Measurements from ENCODE around the gene LRRC27. TPM values are rescaled to one million over a fixed set of nuclear protein-coding genes. Genes with fewer than 3 reads are reported as not detected.
"Not testable (repeated sequence)": the region's sequence is repeated elsewhere in the genome, so short reads cannot be mapped to it uniquely, and the experiment has no call there.

LRRC27 gene
- total and polyA plus RNA-seq, 2 experiments from 2014 or later, result 7.5 to 9.6 TPM

DNA sequence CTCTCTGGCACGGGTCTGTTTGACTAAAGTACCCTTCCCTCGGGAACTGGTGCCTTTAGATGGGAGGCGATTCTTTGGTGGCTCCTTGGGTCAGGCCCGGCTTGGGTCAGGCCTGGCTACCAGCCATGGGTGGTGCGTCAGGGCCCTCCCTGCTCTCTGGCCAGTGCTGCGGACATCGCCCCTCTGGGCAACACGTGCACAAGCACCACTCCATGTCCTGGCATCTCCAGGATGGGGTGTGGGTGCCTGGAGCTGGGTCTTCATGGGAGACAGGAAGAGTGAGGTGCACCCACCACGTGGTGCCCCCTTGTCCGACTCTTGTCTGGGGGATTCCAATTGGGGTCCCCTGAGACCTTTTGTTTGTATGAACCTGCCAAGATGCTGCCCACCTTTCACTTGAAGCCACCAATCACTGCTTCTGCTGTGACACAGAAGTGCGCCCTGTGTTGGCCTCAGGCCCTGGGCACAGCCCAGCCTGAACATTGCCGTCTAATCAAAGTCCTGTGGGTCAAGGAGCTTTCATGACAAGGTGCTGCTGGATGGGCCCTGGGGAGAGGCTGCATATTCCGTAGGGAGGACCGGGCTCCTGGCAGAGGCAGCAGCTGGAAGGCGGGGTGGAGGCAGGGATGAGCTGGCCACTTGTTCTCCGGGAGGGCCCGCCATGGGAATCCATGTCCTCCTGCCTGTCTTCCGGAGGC is 53.9 kb downstream of the LRRC27 start:
- Histone ChIP-seq H3K9me3 (ENCODE audit: low read depth) (no peaks in the 10 kb centered on the region), H4K20me1 (ENCODE audit: insufficient read depth) (no peaks in the 10 kb centered on the region), H3K9me2 (ENCODE audit: insufficient read depth) (no peaks in the 10 kb centered on the region), H3K4me3 (no peak overlapping the region), H3K36me3 (ENCODE audit: low read depth) (no peaks in the 10 kb centered on the region), H3K9ac (no peak overlapping the region), H3K27ac (no peak overlapping the region), H2AFZ (no peak overlapping the region), H3K4me2 (ENCODE audit: unreplicated experiment) (no peak overlapping the region), H3K79me2 (ENCODE audit: insufficient read depth) (no peaks in the 10 kb centered on the region), H3K4me1 (ENCODE audit: insufficient read depth) (0 out of 2 replicates have a peak, but pooled peaks cover 4% of the 10 kb centered on the region), H3K27me3 (replicated peaks; ENCODE audit: insufficient read depth) (no peaks in the 10 kb centered on the region), H3F3A (ENCODE audit: insufficient read depth) (peaks cover 5% of the 10 kb centered on the region; the same call in 1 of the 2 replicates)
- DNase-seq, result no peak
- in situ Hi-C loops (cut with MboI), result no loop called here
- WGBS, 2 experiments (ENCODE audit: low coverage in 1 of 2, low lambda C conversion rate in 2 of 2, missing lambda C conversion rate in 2 of 2), result 79 to 80% methylated on average over 18 of the region's 18 CpGs
- TF ChIP-seq EZH2 (IDR thresholded peaks at IDR 0.05; ENCODE audit: insufficient read depth, poor library complexity, severe bottlenecking) (no peak), EZH2phosphoT487 (IDR thresholded peaks at IDR 0.05; ENCODE audit: insufficient read depth, low read depth) (no peak)

DNA sequence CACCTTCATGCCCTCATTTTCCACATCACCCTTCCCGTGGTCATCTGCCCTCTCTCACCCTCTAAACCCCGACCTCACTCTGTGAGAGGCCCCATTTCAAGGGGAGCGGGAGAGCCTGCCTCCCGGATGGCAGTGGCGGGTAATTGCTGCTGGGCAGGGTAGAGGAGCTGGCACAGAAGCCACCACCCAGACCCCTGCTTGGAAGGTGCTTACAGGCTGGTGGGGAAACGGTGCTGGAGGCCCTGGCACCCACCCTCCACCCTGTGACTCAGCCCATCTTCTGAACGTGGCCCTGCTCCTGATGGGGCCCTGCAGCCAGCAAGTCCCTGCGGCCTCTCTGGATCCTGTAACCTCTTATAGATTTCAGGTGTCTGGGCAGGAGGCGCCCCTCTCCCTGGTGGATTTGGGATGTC is 54.4 kb downstream of the LRRC27 start:
- Histone ChIP-seq H2AFZ (no peak overlapping the region), H3K4me2 (ENCODE audit: unreplicated experiment) (no peak overlapping the region), H3K9me2 (ENCODE audit: insufficient read depth) (no peaks in the 10 kb centered on the region), H3K9ac (no peak overlapping the region), H3K27ac (no peak overlapping the region), H3K36me3 (ENCODE audit: low read depth) (no peaks in the 10 kb centered on the region), H4K20me1 (ENCODE audit: insufficient read depth) (no peaks in the 10 kb centered on the region), H3K9me3 (ENCODE audit: low read depth) (no peaks in the 10 kb centered on the region), H3F3A (ENCODE audit: insufficient read depth) (peaks cover 5% of the 10 kb centered on the region; the same call in 1 of the 2 replicates), H3K4me1 (ENCODE audit: insufficient read depth) (0 out of 2 replicates have a peak, but pooled peaks cover 4% of the 10 kb centered on the region), H3K4me3 (no peak overlapping the region), H3K27me3 (replicated peaks; ENCODE audit: insufficient read depth) (no peaks in the 10 kb centered on the region), H3K79me2 (ENCODE audit: insufficient read depth) (no peaks in the 10 kb centered on the region)
- in situ Hi-C loops (cut with MboI), result no loop called here
- DNase-seq, result peak; percentile 19
- TF ChIP-seq EZH2 (IDR thresholded peaks at IDR 0.05; ENCODE audit: insufficient read depth, poor library complexity, severe bottlenecking) (no peak), EZH2phosphoT487 (IDR thresholded peaks at IDR 0.05; ENCODE audit: insufficient read depth, low read depth) (no peak)
- 80 to 81% methylated on average over 9 of the region's 9 CpGs for WGBS, 2 experiments (ENCODE audit: low coverage in 1 of 2, low lambda C conversion rate in 2 of 2, missing lambda C conversion rate in 2 of 2)

DNA sequence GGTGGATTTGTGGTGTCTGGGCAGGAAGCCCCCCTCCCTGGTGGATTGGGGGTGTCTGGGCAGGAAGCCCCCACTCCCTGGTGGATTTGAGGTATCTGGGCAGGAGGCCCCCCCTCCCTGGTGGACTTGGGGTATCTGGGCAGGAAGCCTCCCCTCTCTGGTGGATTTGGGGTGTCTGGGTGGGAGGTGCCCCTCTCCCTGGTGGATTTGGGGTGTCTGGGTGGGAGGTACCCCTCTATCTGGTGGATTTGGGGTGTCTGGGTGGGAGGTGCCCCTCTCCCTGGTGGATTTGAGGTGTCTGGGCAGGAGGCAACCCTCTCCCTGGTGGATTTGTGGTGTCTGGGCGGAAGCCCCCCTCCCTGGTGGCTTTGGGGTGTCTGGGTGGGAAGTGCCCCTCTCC is 54.9 kb downstream of the LRRC27 start:
- H3K9me3 ChIP-seq (ENCODE audit: low read depth); H3K4me3 ChIP-seq; DNase-seq; H3F3A ChIP-seq (ENCODE audit: insufficient read depth); H4K20me1 ChIP-seq (ENCODE audit: insufficient read depth); in situ Hi-C loops (cut with MboI); H3K9me2 ChIP-seq (ENCODE audit: insufficient read depth); H2AFZ ChIP-seq; H3K9ac ChIP-seq; H3K36me3 ChIP-seq (ENCODE audit: low read depth); H3K4me2 ChIP-seq (ENCODE audit: unreplicated experiment); H3K27me3 ChIP-seq (replicated peaks; ENCODE audit: insufficient read depth); H3K27ac ChIP-seq; H3K4me1 ChIP-seq (ENCODE audit: insufficient read depth); H3K79me2 ChIP-seq (ENCODE audit: insufficient read depth): not testable (repeated sequence)
- WGBS, 2 experiments (ENCODE audit: low coverage in 1 of 2, low lambda C conversion rate in 2 of 2, missing lambda C conversion rate in 2 of 2), result 100% methylated on average over 1 of the region's 1 CpG; no CpG with 5 or more reads in 1 of the 2 experiments

DNA sequence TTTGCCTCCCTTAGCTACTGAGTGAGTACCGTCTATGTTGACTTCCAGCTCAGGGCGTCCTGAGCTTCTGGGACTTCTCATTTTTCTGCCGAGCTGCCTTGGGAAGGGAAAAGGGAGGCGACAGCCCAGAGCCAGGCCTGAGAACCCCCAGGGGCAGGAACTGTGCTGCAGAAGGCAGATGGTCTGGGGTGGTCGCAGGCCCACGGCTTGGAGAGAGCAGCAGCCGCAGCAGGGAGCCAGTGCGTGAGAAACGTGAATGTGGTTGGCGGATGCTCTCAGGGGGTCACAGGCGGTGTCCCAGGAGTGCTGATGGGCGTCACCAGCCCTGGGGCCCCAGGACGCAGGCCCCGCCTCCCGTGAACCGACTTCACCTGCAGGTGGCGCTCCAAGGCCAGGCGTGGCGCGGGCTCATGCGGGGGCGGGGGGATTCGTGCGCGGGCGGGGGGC is 55.8 kb downstream of the LRRC27 start:
- Histone ChIP-seq H3F3A (ENCODE audit: insufficient read depth) (peaks cover 3% of the 10 kb centered on the region; the same call in 1 of the 2 replicates), H3K36me3 (ENCODE audit: low read depth) (no peaks in the 10 kb centered on the region), H3K27me3 (replicated peaks; ENCODE audit: insufficient read depth) (no peaks in the 10 kb centered on the region), H3K4me3 (no peak overlapping the region), H3K9ac (0 out of 2 replicates have a peak overlapping the region, but pooled peaks have one; percentile 15), H4K20me1 (ENCODE audit: insufficient read depth) (no peaks in the 10 kb centered on the region), H3K4me2 (ENCODE audit: unreplicated experiment) (no peak overlapping the region), H3K9me3 (ENCODE audit: low read depth) (no peaks in the 10 kb centered on the region), H2AFZ (no peak overlapping the region), H3K4me1 (ENCODE audit: insufficient read depth) (no peaks in the 10 kb centered on the region), H3K79me2 (ENCODE audit: insufficient read depth) (no peaks in the 10 kb centered on the region), H3K27ac (0 out of 2 replicates have a peak overlapping the region, but pooled peaks have one; percentile 17), H3K9me2 (ENCODE audit: insufficient read depth) (no peaks in the 10 kb centered on the region)
- TF ChIP-seq EZH2 (IDR thresholded peaks at IDR 0.05; ENCODE audit: insufficient read depth, poor library complexity, severe bottlenecking) (no peak), EZH2phosphoT487 (IDR thresholded peaks at IDR 0.05; ENCODE audit: insufficient read depth, low read depth) (no peak)
- in situ Hi-C loops (cut with MboI), result no loop called here
- WGBS, 2 experiments (ENCODE audit: low coverage in 1 of 2, low lambda C conversion rate in 2 of 2, missing lambda C conversion rate in 2 of 2), result 6 to 8% methylated on average over 16 to 21 of the region's 26 CpGs
- peak; percentile 85 for DNase-seq
